ENCODE data around the gene NDUFA7. TPM values are rescaled to one million over a fixed set of nuclear protein-coding genes. Genes with fewer than 3 reads are reported as not detected.

NDUFA7 gene
- polyA plus RNA-seq, 1 of the 3 experiments (the other 2 are of a cell fraction), result 111 TPM

DNA sequence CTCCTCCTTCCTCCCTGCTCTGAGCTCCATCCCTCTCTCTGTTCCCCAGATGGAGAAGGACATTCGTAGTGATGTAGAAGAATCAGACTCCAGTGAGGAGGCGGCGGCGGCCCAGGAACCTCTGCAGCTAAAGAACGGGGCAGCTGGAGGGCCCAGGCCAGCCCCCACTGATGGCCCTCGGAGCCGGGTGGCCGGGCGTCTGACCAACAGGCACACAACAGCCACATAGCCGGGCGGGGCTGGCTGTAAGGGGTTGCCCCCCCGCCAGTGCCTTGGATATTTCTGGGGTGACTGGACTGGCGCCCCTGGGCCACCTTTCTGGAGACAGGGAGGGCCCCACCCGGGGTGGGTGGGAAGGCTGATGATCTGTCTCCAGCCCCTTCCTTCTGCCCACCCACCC lies 59.3 kb downstream of the NDUFA7 start:
- no peaks in the 10 kb centered on the region for H3K4me1 ChIP-seq (ENCODE audit: control insufficient read depth in 1 of 2, insufficient read depth in 2 of 2, low read depth in 1 of 2, low read length in 1 of 2)
- ChIA-PET CTCF (interaction anchor here (0.9 to 1.3 kb wide), 3 partner anchors 8 to 317 kb away, joined by 3 to 5 read pairs (median 3); no protein-coding TSS in a partner anchor), POLR2A (no interaction called here)
- no peaks in the 10 kb centered on the region for H3K79me2 ChIP-seq (ENCODE audit: insufficient read depth)
- H3K27me3 ChIP-seq (ENCODE audit: insufficient read depth), result no peaks in the 10 kb centered on the region; the same call in 1 of the 2 replicates
- no peaks in the 10 kb centered on the region for H3K9me2 ChIP-seq
- no peak overlapping the region for H3K4me2 ChIP-seq
- no peak overlapping the region for H3K9ac ChIP-seq
- WGBS (ENCODE audit: low lambda C conversion rate), result 56% methylated on average over 5 of the region's 14 CpGs
- TF ChIP-seq, protein P1, sequence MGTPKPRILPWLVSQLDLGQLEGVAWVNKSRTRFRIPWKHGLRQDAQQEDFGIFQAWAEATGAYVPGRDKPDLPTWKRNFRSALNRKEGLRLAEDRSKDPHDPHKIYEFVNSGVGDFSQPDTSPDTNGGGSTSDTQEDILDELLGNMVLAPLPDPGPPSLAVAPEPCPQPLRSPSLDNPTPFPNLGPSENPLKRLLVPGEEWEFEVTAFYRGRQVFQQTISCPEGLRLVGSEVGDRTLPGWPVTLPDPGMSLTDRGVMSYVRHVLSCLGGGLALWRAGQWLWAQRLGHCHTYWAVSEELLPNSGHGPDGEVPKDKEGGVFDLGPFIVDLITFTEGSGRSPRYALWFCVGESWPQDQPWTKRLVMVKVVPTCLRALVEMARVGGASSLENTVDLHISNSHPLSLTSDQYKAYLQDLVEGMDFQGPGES (IDR thresholded peaks at IDR 0.05; ENCODE audit: low read depth, low read length), result no peak
- no peak for TF ChIP-seq RXRA (IDR thresholded peaks at IDR 0.05; ENCODE audit: borderline replicate concordance, low read depth)
- TF ChIP-seq, protein P2, sequence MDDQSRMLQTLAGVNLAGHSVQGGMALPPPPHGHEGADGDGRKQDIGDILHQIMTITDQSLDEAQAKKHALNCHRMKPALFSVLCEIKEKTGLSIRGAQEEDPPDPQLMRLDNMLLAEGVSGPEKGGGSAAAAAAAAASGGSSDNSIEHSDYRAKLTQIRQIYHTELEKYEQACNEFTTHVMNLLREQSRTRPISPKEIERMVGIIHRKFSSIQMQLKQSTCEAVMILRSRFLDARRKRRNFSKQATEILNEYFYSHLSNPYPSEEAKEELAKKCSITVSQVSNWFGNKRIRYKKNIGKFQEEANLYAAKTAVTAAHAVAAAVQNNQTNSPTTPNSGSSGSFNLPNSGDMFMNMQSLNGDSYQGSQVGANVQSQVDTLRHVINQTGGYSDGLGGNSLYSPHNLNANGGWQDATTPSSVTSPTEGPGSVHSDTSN (IDR thresholded peaks at IDR 0.05), result no peak
- no peak for TF ChIP-seq ELF1 (IDR thresholded peaks at IDR 0.05)
- no peak for TF ChIP-seq MAX (IDR thresholded peaks at IDR 0.05; ENCODE audit: low read depth)
- no peak for TF ChIP-seq ZBTB33 (IDR thresholded peaks at IDR 0.05; ENCODE audit: borderline replicate concordance, low read depth)
- TF ChIP-seq TEAD4 (IDR thresholded peaks at IDR 0.05; ENCODE audit: borderline replicate concordance, insufficient read depth), result no peak
- TF ChIP-seq USF1 (IDR thresholded peaks at IDR 0.05; ENCODE audit: borderline replicate concordance, low read depth), result no peak
- no peak for TF ChIP-seq GATA2 (CRISPR knock-in tag; IDR thresholded peaks at IDR 0.05)
- TF ChIP-seq MXI1 (IDR thresholded peaks at IDR 0.05; ENCODE audit: low read depth, low read length), result no peak
- no peak for TF ChIP-seq MEF2A (IDR thresholded peaks at IDR 0.05; ENCODE audit: borderline replicate concordance, low read depth)
- no peak for TF ChIP-seq RCOR1 (IDR thresholded peaks at IDR 0.05; ENCODE audit: low read length)
- no peak for TF ChIP-seq TAF1 (IDR thresholded peaks at IDR 0.05; ENCODE audit: borderline replicate concordance, low read depth, low read length)
- TF ChIP-seq RAD21 (IDR thresholded peaks at IDR 0.05; ENCODE audit: low read length), result no peak
- TF ChIP-seq SIN3A (IDR thresholded peaks at IDR 0.05; ENCODE audit: borderline replicate concordance, low read depth, low read length), result no peak
- no peak for TF ChIP-seq FOXJ3 (CRISPR knock-in tag; IDR thresholded peaks at IDR 0.05)
- no peak for DNase-seq
- H2AFZ ChIP-seq (ENCODE audit: low read depth), result no peak overlapping the region
- no peak overlapping the region for H3K4me3 ChIP-seq (ENCODE audit: low read depth in 2 of 2, low read length in 1 of 2)
- no peaks in the 10 kb centered on the region for H3K9me3 ChIP-seq
- no peak overlapping the region for H3K27ac ChIP-seq (ENCODE audit: low read depth in 2 of 2, low read length in 1 of 2)
- no peaks in the 10 kb centered on the region for H4K20me1 ChIP-seq (ENCODE audit: insufficient read depth)
- H3F3A ChIP-seq (replicated peaks; ENCODE audit: insufficient read depth), result no peaks in the 10 kb centered on the region
- no peaks in the 10 kb centered on the region for H3K36me3 ChIP-seq (replicated peaks in 1 of 2; ENCODE audit: control insufficient read depth in 1 of 2, insufficient read depth in 2 of 2, low read length in 1 of 2)
